SU-DHL-6 (cell line): ENCODE data around the gene TADA1.

Experiments
- H2AFZ ChIP-seq: fragments of 200-600 bp; sonication (generic); 2 replicates; pipeline ENCODE4 v1.6.1; 2014; ENCODE audit warnings: low read depth, mild to moderate bottlenecking, moderate library complexity, mixed read lengths, antibody characterized with exemption, low read length; ENCODE audit not compliant: severe bottlenecking
- H3F3A ChIP-seq: fragments of 200-600 bp; shearing (Covaris generic); 2 replicates; pipeline ENCODE4 v1.6.0; 2016; ENCODE audit warnings: antibody characterized with exemption, mild to moderate bottlenecking; ENCODE audit not compliant: insufficient read depth
- H3K27ac ChIP-seq: fragments of 200-600 bp; sonication (generic); 2 replicates; pipeline ENCODE4 v1.5.1; 2016; ENCODE audit warnings: low read depth, mild to moderate bottlenecking, low read length, moderate library complexity, mixed read lengths
- H3K27me3 ChIP-seq: fragments of 200-600 bp; sonication (generic), shearing (Covaris generic); 2 replicates; pipeline ENCODE4 v1.6.0; 2014; ENCODE audit warnings: mild to moderate bottlenecking, low read length
- H3K36me3 ChIP-seq: fragments of 200-600 bp; sonication (generic); 2 replicates; pipeline ENCODE4 v1.6.1; 2014; ENCODE audit warnings: mild to moderate bottlenecking, low read length, mixed read lengths
- H3K4me2 ChIP-seq: fragments of 300-600, 200-600 bp; shearing (Covaris generic), sonication (generic); 2 replicates; pipeline ENCODE4 v1.6.0; 2014; ENCODE audit warnings: low read length, low read depth, mild to moderate bottlenecking; ENCODE audit not compliant: poor library complexity, severe bottlenecking
- H3K4me3 ChIP-seq: fragments of 200-600 bp; sonication (generic); 2 replicates; pipeline ENCODE4 v1.5.1; 2014; ENCODE audit warnings: antibody characterized with exemption, low read length, mild to moderate bottlenecking, mixed read lengths; ENCODE audit not compliant: insufficient read depth, poor library complexity, severe bottlenecking
- H3K79me2 ChIP-seq: fragments of 200-600 bp; sonication (generic); 2 replicates; pipeline ENCODE4 v1.6.1; 2014; ENCODE audit warnings: mild to moderate bottlenecking, low read length, moderate library complexity; ENCODE audit not compliant: insufficient read depth
- H3K9ac ChIP-seq: fragments of 200-600 bp; sonication (generic); 2 replicates; pipeline ENCODE4 v1.7.0; 2014; ENCODE audit warnings: mild to moderate bottlenecking, low read length
- H3K9me2 ChIP-seq: fragments of 200-600 bp; sonication (generic); replicated peaks from 2 replicates; pipeline ENCODE4 v1.6.1; 2014; ENCODE audit warnings: low read length; ENCODE audit not compliant: insufficient read depth
- H3K9me3 ChIP-seq: fragments of 200-600 bp; sonication (generic); 2 replicates; pipeline ENCODE4 v1.6.1; 2014; ENCODE audit warnings: low read length, mixed read lengths; ENCODE audit not compliant: insufficient read depth
- H4K20me1 ChIP-seq: fragments of 200-600 bp; sonication (generic); 2 replicates; pipeline ENCODE4 v1.6.1; 2014; ENCODE audit warnings: low read depth, mild to moderate bottlenecking, antibody characterized with exemption, low read length, moderate library complexity, mixed read lengths
- EZH2phosphoT487 ChIP-seq: fragments of 200-600 bp; sonication (generic), shearing (Covaris generic); conservative IDR thresholded peaks from 2 replicates; pipeline ENCODE4 v1.6.1; 2018; ENCODE audit warnings: mild to moderate bottlenecking, antibody characterized with exemption, low read length, moderate library complexity, mixed read lengths
- TF ChIP-seq, protein P1 (sequence below): fragments of 200-600 bp; sonication (generic); IDR thresholded peaks from one replicate; pipeline ENCODE4 v1.5.1; 2017; ENCODE audit warnings: antibody characterized with exemption, mild to moderate bottlenecking, low read length, moderate library complexity; ENCODE audit not compliant: insufficient read depth, poor library complexity, severe bottlenecking

The TADA1 gene

GRCh38 chr1:166840309-166841274 lies 35.5 kb downstream of the TADA1 start:
- Histone ChIP-seq H3K79me2 (peaks cover 42% of the 10 kb centered on the region), H2AFZ (no peak overlapping the region), H4K20me1 (peaks cover 3% of the 10 kb centered on the region; the same call in 1 of the 2 replicates), H3K9me3 (no peaks in the 10 kb centered on the region), H3K4me3 (peak overlapping the region; percentile 89), H3K4me2 (peak overlapping the region; percentile 78), H3K27me3 (no peaks in the 10 kb centered on the region), H3K9me2 (no peaks in the 10 kb centered on the region), H3K9ac (peak overlapping the region; percentile 84), H3K27ac (peak overlapping the region; percentile 57), H3F3A (0 out of 2 replicates have a peak, but pooled peaks cover 6% of the 10 kb centered on the region), H3K36me3 (peaks cover 15% of the 10 kb centered on the region)
- TF ChIP-seq EZH2phosphoT487: no peak
- TF ChIP-seq, protein P1, sequence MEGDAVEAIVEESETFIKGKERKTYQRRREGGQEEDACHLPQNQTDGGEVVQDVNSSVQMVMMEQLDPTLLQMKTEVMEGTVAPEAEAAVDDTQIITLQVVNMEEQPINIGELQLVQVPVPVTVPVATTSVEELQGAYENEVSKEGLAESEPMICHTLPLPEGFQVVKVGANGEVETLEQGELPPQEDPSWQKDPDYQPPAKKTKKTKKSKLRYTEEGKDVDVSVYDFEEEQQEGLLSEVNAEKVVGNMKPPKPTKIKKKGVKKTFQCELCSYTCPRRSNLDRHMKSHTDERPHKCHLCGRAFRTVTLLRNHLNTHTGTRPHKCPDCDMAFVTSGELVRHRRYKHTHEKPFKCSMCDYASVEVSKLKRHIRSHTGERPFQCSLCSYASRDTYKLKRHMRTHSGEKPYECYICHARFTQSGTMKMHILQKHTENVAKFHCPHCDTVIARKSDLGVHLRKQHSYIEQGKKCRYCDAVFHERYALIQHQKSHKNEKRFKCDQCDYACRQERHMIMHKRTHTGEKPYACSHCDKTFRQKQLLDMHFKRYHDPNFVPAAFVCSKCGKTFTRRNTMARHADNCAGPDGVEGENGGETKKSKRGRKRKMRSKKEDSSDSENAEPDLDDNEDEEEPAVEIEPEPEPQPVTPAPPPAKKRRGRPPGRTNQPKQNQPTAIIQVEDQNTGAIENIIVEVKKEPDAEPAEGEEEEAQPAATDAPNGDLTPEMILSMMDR: no peak

- Histone ChIP-seq H3K4me3 (peak overlapping the region; percentile 89), H4K20me1 (peaks cover 3% of the 10 kb centered on the region; the same call in 1 of the 2 replicates), H3K27me3 (no peaks in the 10 kb centered on the region), H2AFZ (no peak overlapping the region), H3K36me3 (peaks cover 15% of the 10 kb centered on the region), H3K9me3 (no peaks in the 10 kb centered on the region), H3K4me2 (peak overlapping the region; percentile 78), H3K27ac (peak overlapping the region; percentile 57), H3K9me2 (no peaks in the 10 kb centered on the region), H3K9ac (peak overlapping the region; percentile 84), H3F3A (0 out of 2 replicates have a peak, but pooled peaks cover 6% of the 10 kb centered on the region), H3K79me2 (peaks cover 42% of the 10 kb centered on the region)
- no peak for TF ChIP-seq EZH2phosphoT487
- TF ChIP-seq, protein P1: no peak
Measured at GRCh38 chr1:166839600-166840308, 36.3 kb downstream of the TADA1 start.

DNA sequence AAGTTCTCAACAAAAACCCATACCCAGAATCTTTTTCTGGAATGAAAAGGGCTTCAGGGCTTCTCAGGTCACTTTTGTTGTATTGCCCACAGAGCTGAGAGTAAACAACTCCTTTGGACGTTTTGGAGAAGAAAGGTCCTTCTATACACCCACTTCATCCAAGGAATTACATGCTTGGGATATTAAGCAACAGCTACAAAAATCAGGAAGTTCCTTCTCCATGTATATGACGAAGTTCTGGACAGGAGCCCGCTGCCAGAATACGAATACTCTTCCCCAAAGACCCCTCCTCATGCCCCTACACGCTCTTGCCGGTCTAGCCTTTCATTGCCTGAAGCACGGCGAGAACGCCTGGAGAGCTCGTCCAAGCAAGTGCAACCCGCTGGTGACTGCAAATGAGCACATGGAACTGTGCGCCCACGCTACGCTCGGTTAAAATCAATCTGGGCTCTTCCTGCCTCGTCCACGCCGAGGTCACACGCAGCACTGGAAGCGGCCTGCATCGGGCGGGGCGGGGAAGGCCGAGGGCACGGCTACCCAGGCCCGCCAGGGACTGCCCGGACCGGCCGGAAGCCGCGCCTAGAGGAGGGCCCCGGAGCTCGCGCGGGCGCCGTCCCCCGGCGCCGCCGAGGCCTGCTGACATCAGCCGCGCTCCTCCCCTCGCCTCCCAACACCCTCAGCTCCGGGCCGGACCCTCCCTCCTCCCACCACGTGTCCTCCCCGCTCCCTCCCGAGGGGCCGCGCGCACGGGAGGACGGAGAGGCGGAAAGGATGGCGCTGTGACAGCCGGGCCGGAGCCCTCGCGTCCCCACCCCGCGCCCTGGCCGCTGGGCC lies 37.1 kb downstream of the TADA1 start, which contains the start of gene POGK:
TSS of gene POGK (plus strand) at position 710 of the 834 bp plus-strand sequence. CDS start 1,482 bp downstream, outside the sequence.
- Histone ChIP-seq H3K9me3 (no peaks in the 10 kb centered on the region), H3F3A (0 out of 2 replicates have a peak, but pooled peaks cover 6% of the 10 kb centered on the region), H3K4me3 (peak within 1 kb of the TSS; percentile 89), H3K9me2 (no peaks in the 10 kb centered on the region), H3K9ac (peak within 1 kb of the TSS; percentile 84), H3K27me3 (no peaks in the 10 kb centered on the region), H4K20me1 (no peaks in the 10 kb centered on the region; the same call in 1 of the 2 replicates), H3K27ac (peak within 1 kb of the TSS; percentile 57), H2AFZ (peak within 1 kb of the TSS; percentile 94), H3K36me3 (peaks cover 15% of the 10 kb centered on the region), H3K4me2 (peak within 1 kb of the TSS; percentile 78), H3K79me2 (peaks cover 34% of the 10 kb centered on the region)
- TF ChIP-seq EZH2phosphoT487: no peak
- TF ChIP-seq, protein P1: no peak
